ENCODE data around the gene GPC4.

The GPC4 gene

DNA sequence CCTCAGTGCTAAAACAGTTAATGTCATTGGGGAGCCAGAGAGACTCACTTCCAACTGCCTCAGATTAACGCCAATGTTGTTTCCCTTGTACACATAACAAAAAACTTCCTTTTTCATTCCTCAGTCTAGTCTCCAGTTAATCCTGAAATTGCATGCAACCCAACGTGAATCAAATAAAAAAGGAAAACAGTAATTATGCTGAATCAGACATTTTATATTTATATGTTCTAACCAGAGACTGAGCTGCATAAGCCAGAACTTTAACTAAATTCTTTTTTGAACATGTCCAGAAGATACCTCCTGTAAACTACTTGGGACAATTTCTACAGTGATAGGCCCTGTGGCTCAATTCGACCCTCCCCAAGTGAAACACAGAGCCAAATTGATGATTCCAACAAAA is 4.7 kb downstream of the GPC4 start:
- no peak for DNase-seq

DNA sequence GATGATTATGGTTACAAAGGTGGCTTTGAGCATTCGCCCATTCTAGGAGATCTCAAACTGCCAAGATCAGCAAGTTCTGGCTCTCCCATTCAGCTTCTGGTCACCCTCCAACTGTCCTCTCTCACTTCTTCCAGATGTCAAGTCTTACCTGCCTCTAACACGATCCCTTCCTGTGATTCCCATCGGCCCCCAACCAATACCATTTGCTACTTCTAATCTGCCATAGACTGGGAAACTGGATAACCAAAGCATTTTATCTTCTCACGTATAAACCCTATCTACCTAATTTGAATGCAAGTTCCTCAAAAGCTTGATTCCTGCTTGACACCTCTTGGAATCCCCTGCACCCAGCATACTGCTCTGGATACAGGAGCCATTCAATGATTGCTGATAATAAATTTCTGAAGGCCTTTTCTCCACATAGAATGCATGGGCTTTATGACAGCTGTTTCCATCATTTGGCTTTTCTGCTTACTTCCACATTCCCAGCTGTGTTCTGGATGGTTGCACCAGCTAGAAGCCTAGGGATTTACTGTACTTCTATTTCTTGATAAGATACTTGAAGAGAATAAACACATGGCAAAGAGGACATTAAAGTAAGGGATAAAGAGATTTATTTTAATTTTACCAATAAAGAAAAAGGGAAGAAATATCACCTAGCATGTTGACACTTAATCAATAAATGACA is 9.6 kb downstream of the GPC4 start:
- no peak for DNase-seq

DNA sequence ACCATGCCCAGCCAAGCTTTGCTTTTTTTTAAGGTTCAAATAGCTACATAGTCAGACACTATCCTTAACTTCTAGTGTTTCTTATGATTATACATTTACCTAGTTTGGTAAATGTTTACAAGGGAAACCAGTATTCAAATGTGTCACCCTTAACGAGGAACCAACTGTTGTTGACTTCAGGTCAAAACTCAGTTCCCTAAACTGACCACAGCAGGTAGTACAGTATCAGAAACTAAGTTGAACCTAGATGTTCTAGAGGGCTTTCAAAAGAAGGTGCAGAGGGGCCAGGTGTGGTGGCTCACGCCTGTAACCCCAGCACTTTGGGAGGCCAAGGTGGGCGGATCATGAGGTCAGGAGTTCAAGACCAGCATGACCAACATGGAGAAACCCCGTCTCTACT is 11.3 kb downstream of the GPC4 start:
- DNase-seq: no peak

DNA sequence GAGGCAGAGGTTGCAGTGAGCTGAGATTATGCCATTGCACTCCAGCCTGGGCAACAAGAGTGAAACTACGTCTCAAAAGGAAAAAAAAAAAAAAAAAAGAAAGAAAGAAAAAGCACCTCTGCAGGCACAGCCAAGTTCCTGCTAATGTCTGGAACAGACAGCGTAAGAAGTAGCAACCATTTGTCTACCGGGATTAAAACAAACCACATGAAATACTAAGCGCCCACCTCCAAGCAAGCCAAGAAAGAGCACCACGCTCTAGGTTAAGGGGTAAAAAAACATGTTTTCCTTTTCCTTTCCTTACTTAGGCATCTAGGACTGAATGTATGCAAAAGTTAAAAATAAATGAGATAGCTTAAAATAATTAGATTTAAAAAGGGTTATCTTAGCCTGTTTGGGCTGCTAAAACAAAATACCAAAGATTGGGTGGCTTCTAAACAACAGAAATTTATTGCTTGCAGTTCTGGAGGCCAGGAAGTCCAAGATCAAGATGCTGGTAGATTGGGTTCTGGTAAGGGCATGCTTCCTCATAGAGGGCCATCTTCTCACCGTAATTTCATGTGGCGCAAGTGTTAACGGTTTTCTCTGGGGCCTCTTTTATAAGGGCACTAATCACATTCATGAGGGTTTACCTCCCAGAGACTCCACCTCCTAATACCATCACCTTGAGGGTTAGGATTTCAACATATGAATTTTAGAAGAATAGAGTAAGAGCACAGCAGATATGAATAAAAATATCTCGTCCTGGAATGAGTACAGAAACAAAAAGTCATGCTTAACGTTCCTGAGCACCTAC is 12.3 kb downstream of the GPC4 start:
- DNase-seq: no peak

DNA sequence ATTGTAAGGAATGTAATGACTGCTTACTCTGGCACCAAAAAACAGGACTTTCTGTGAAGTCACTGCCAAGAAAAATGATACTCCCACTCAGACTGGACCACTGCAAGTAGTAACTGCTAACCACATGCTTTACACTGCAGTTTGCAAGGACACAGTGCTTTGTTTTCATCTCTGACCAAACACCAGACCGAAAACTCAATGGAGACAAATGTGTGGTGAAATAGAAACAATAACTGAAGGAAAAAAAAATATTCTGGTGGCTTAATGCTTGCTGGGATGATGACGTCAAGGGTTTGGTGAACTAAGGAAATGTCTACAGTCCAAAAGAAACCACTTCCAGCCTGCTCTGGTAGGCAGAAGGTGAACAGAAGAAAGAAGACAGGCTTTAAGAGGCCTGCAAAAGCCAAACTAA is 13.2 kb downstream of the GPC4 start:
- DNase-seq: no peak

DNA sequence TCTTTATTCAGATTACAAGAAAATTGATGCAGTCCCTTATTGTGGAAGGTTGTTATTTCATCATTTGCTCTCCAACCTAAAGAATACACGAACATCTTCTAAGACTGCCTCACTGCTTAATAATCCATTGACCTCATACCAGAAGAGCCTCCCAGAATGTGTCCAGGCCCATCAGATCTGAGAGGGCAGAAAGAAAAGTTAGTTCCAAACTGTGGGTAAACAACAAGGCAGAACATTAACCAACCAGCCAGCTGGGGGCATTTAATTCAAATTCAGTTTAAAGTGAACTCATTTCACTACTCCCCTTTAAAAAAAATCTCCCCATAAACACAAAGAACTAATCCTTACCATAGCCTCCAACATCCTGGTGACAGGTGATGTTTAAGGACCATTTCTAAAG is 13.8 kb downstream of the GPC4 start:
- no peak for DNase-seq

DNA sequence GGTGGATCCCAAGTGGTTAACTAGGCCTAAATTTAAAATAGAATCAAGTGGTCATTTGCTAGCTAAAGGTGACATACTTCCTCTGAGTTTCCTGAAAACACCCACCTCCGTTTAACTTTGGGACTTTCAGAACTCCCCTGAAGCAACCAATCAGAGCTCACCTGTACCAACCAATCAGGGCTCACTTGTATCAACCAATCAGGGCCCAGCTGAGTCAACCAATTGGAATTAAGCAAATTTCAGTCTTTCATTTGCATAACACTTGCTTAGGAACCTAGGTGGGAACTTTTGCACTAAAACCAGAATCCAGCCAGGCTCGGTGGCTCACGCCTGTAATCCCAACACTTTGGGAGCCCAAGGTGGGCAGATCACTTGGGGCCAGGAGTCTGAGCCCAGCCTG is 15.9 kb downstream of the GPC4 start:
- DNase-seq: no peak

DNA sequence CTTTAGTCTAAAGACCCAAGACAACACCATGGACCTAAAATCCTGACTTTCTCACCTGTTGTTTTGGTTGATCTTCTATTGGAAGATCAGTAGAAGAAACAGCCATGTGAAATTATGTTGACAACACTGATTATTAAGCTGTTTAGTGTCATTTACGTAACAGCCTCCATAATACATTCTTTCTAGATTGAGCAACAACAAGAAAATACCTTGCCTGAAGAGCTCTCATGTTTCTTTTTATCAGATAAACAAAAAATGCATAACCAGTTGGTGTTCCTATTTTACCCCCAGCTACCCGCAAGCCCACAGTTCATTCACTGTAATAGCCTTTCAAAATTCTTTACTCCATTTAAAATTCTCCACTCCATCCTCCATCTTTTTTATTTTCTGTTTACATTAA is 20.5 kb downstream of the GPC4 start:
- DNase-seq: no peak

DNA sequence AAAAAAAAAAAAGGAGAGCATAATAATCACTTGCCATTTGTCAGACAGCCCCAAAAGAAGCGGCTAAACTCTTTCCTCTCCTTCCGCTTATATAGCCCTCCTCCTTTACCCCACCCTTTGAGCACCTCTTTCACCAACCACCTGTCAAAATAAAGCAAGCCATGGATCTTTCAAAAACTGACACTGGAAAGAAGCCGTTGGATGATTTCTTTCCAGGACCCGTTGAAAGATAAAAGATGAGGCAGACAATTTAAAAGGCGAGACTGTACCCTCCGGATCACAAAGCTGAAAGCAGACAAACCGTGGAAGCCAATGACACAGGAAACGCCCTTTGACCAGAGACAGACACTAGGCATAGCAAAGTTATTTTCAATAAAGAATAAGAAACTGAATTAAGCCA is 22.6 kb downstream of the GPC4 start:
- no peak for DNase-seq

DNA sequence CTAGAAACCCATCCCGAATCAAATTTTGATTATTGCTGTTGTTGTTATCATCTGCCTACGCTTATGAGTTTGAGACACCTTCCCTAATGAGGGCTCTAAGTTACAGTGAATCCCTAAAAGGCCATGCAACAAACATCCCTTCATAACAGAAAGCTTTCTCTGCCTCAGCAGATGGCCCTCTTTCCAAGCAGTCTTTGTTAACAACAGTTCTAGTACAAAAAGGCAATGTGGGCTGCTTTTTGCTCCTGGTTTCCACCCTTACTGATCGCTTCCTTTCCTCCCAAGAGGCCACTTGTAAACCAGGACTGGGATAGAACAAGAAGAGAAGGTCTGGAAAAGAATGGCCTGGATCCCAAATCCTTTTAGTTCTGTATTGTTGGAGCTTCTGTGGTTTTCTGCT is 24.2 kb downstream of the GPC4 start:
- no peak for DNase-seq

DNA sequence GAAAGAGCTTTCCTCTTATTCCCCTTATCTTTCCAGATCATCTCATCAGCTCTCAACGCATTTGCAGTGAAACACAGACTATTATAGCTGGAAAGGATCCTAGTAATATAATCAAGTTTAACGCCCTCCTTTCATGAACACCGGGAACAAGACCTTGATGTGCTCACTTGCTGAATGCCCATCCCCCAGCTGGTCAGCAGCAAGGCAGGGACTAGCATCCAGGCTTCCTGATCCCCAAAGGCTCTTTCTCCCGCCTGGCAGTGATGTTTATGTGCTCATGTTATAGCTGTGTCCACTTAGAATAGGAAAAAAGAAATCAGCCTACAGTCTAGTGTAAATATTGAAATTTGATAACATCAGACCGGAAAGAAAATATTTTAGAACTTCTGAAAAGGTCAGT is 24.6 kb downstream of the GPC4 start:
- no peak for DNase-seq

DNA sequence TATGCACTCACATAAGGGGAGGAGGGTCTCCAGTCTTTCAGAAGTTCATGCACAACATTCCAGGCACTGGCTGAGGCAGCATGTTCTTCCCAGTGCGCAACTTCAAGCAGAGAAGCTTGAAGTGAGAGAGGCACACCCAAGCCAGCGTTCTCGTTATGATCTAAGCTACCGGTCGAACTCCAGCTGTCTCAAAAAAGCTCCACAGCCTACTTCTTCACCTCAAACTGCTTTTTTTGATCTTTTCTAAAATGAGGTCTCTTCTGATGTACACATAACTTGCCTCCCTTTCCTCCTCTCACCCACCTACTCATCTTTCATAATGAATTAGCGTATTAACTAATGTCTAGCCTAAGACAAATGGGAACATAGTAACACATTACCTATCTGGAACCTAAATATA is 25.3 kb downstream of the GPC4 start:
- DNase-seq: no peak

DNA sequence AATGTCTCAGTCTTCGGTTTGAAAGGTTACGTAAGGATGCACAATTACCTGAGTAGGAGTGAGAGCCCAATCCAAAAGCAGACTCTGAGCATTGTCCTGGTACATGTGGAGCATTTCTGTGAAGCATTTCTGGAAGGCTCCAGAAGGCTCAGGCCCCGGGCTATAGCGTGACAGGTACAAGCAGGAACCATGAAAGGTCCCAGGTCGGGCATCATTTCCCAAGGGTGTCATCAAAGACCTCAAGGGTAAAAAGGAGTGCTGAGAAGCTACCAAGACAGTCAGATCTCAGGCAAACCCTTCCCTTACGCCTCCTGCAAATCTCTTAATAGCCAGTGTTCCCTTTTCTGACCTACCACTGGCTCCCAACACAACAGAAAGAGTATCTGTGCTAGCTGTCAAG is 30.8 kb downstream of the GPC4 start:
- DNase-seq: no peak

DNA sequence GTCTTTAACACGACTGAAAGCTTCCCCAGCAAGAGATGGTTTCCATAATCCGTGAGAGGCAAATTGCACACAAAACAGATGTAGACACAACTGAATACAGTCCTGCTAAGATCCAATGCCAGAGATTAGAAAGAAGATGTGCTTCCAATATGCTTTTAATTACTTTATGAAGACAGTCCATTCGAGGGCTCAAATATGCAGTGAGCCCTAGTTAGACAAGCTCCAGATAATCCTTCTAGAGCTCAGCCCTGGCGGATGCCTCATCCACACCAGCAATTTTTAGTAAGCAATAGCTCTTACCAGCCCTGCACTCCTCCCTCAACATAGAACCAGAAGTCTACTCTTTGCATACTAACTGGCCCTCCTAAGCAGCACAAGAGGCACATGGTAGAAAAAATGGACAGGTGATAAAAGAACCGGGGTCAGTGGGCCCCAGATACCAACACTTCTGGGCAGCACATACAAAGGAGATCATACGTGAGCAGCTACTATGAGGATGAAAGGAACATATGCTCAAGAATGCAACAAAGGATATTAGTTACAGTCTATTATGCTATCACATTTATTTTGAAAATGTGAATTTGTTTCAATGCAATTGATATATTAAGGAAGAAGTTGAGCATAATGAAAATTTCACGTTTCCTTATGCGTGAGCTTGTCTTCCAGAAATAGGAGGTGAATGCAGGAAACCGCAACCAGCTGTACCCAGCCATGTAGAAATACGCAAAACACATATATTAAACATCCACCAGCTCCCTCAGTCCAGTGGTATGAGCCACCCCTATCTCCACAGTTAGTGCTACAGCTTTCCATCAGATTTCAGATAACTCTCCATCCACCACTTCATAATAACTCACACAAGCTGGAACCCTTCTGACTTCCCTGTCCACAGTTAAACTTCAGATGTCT is 34.3 kb downstream of the GPC4 start:
- no peak for DNase-seq

DNA sequence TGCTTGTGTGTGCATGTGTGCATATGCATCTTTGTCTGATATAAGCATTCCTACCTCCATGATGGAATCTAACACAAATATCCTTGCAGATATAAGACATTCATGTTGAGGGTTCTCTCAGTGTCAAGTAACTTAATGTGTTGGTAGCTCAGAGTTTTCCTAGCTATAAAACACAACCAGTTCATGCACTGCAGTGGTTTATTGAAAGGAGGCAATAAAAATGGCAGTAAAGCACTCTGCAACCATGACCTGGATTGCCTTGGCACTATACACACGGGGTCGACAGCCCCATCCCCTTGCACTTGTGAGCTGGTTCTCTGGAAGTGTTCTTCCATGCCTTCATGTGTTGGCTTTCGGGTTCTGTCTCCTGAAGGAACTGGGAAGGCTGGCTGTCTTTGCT is 38.9 kb downstream of the GPC4 start:
- no peak for DNase-seq

DNA sequence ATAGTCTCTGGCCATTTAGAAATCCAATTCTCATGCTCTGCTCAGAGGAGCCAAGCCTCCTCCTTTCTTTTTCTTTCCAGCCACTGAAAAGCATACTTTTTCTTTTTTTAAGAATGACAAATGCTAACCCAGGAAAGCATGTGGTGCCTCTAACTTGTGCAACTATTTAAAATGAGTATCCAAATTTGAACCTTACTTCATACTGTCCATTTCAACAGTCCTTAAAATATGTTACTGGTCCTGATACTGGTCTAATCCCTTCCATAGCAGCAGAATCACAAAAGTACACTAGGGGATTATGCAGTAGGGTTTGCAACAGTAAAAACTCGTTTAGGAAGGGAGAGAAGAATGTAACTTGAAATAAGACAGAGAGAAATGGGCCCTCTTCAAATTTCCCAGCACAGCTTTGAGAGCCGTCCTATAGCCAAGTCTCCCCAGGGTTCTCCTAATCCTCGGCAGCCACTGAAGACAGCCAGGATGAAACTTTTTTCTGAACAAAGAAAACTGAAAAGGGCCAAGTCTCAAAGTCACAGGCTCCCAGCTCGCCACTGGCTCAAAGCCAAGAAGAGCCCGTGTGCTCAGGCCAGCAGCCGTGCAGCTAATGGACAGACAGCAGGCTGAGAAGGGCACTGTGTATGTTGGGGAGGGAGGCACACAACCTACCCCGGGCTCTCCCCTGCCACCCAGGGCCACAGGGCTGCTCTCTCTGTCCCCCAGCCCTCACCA is 39.5 kb downstream of the GPC4 start:
- peak in 5 of 14 donors; percentile 0 to 14 (median 1) for DNase-seq

DNA sequence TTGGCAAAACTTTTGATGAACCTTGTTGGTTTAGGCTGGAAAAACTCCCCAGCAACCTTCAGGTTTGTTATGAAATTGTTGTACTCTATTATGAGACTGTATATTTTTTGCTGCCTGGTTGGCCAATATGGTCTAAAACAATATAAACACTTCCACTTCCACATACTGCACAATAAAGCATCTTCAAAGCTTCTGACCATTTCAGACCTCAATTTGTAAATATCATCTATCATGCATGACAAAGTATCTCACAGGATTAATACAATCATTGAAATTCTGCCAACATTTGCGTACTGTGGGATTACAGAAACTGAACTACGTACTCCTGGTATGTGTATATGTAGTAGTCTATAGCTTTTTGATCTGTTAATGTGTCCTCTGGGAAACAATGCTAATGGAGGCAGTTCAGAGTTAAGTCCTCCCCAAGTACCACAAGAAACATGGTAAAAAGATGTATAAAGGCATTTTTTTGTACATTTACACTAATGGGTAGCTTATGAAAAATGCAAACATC is 40.4 kb downstream of the GPC4 start:
- DNase-seq: no peak

DNA sequence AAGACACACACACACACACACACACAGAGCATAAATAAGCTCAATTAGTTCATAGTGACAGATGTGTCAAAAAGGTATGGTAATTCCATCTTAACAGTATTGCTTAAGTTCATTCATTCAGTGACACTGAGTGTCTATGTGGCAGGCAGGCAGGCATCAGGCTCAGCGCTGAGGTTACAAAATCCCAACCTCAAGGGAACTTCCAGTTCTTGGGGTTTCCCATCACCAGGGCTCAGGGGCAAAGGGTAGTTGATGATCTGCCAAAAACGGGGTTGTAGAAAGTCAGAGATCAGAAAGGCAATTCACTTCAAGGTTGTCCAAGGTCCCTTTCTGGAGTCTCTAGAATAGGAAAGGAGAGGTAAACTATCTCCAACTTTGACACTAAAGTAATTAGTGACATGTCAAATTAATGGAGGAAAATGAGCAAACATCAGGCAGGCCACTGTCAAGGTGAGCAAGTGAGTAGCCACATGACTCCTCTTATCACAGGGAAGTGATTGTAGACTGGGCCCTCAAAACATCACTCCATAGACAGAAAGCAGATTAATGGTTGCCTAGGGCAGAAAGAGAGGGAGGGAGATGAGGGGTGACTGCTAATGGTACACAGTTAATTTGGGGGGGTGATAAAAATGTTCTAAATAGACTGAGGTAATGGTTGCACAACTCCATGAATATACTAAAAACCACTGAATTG is 41.8 kb downstream of the GPC4 start:
- DNase-seq: no peak

DNA sequence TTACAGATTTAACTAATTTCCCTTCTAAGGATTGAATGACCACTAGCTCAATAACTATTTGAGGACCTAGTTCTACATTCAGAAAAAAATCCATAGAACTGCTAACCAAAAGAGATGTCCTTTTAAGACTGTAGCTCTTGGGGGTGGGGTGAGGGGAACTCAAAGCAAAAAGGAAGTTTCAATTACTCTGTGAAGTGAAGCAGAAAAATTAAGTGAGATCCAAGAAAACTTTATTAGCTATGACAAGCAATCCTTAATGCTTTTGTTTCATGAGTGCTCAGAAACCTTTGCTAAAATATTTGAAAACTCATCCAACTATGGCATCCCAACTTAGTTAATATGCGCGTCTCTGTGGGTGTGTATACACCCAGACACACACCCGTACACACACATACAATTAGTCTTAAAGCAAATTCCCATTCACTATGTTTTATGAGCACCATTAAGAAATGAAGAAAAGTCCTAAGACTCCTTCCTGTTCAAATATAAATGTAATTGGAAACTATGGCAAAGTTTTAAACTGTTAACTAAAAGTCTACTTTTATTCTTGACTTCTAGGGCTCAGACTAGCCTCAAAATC is 44.5 kb downstream of the GPC4 start:
- DNase-seq: no peak

DNA sequence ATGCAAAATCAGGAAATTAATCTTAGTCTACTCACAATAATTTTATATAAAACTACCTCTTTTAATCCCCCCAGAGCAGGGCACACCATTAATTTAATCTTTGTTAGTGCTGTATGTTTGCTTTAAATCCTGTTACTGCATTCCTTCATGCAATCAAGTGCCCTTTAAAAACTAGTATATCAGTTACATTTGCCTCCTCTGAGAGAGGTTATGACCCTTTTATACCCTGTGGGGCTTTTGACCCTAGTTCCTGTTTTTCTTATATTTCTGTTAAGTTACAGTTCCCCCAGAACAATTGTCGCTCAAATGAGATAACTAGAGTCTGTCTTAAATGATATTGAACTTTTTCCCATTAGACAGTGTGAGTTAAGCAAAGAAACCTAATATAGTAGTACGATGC is 46.2 kb downstream of the GPC4 start:
- DNase-seq: no peak

DNA sequence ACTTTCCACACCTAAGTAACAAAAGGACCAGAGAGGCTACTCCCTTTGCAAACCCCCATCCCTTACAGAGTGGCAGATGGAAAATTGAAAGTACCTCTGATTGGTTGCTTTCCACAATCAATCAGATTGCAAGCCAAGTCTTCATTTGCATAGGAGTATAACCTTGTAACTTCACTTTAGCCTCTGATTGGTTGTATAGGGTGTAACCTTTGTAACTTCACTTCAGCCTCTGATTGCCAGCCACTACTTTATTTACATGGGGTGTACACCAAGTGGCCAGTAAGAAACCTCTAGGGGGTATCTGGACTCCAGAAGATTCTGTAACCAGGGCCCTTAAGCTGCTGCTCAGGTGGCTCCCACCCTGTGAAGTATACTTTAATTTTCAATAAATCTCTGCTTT is 48.6 kb downstream of the GPC4 start:
- DNase-seq: no peak
